C4-2B (cell line): ENCODE results near the gene ZG16.

Source experiments
- CTCF ChIP-seq: fragments of 450-650 bp; conservative IDR thresholded peaks from 2 replicates; pipeline ENCODE4 v1.5.1; 2017; ENCODE audit warnings: mild to moderate bottlenecking
- ZFX ChIP-seq: fragments of 450-650 bp; IDR thresholded peaks from 2 replicates; pipeline ENCODE4 v1.6.1; 2017

GRCh38 chr16:29736112-29736511 lies 41.9 kb upstream of the ZG16 start:
- TF ChIP-seq CTCF: no peak
- TF ChIP-seq ZFX: no peak
